GM10266 (cell line): Measurements from ENCODE around the gene BYSL.

Source experiments
- DNase-seq: peaks from one replicate; pipeline ENCODE4 v3.0.0; 2012; ENCODE audit errors: extremely low spot score
- CTCF ChIP-seq: IDR thresholded peaks from 2 replicates; pipeline ENCODE4 v1.5.1; 2012; ENCODE audit warnings: mild to moderate bottlenecking, low read depth; ENCODE audit not compliant: control insufficient read depth, insufficient read depth; ENCODE audit errors: missing control alignments

BYSL gene

GRCh38 chr6:41920921-41921711 lies at the start of gene BYSL, which contains the start of gene MED20:
Gene BYSL, plus strand, starts transcription at chr6:41921499. Its CDS starts 64 bp downstream, at chr6:41921563.
Gene MED20, minus strand, starts transcription at chr6:41921139. Its CDS starts 121 bp downstream, at chr6:41921018.
- peak; percentile 91 for DNase-seq
- TF ChIP-seq CTCF: peak; percentile 88

GRCh38 chr6:41871691-41872090 lies 49.6 kb upstream of the BYSL start:
- no peak for TF ChIP-seq CTCF
- no peak for DNase-seq

- DNase-seq: no peak
- TF ChIP-seq CTCF: no peak
These were observed 49.2 kb upstream of the BYSL start for GRCh38 chr6:41872147-41872546.

- no peak for DNase-seq
These were observed 46.6 kb upstream of the BYSL start for GRCh38 chr6:41874741-41875140.

GRCh38 chr6:41877051-41877680 lies 44.1 kb upstream of the BYSL start:
- DNase-seq: no peak

More at GRCh38 chr6:41874741-41875140, 46.6 kb upstream of the BYSL start:
- TF ChIP-seq CTCF: no peak

DNA sequence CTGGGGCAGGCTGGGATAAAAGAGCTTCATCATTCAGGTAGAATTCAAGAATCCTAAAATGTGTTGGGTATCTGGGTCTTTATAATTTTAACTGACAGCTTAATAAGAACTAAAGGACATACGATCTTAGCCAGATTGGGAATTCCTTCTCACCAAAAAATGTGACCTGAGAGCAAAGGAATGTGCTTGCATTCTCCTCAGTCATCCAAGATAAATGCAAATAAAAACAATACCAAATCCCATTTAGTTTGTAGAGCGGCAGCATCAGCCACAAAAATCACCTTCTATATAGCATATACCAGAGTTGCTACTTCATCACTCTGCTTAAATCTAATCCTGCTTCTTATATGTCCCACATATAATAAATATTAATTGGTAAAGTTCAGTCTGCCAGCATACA lies 43.1 kb upstream of the BYSL start:
- no peak for TF ChIP-seq CTCF
- no peak for DNase-seq

More at GRCh38 chr6:41877051-41877680, 44.1 kb upstream of the BYSL start:
- no peak for TF ChIP-seq CTCF

DNA sequence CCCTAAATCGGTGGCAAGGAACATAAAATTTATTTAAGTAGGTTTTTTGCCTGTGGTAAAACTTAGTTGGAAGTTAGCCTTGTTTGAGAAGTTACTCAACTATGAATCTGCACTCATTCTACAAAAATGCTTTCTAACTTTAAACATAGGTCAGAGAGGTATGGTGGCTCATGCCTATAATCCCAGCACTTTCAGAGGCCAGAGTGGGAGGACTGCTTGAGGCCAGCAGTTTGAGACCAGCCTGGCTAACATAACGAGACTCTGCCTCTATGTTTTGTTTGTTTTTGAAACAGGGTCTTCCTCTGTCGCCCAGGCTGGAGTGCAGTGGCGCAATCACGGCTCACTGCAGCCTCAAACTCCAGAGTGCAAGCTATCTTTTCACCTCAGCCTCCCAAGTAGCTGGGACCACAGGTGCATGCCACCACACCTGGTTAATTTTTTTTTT lies 42.3 kb upstream of the BYSL start:
- DNase-seq: no peak
- TF ChIP-seq CTCF: no peak
